ENCODE results near the gene NADK2.
"Not testable (repeated sequence)": the region's sequence is repeated elsewhere in the genome, so short reads cannot be mapped to it uniquely, and the experiment has no call there.

Gene NADK2, protein sequence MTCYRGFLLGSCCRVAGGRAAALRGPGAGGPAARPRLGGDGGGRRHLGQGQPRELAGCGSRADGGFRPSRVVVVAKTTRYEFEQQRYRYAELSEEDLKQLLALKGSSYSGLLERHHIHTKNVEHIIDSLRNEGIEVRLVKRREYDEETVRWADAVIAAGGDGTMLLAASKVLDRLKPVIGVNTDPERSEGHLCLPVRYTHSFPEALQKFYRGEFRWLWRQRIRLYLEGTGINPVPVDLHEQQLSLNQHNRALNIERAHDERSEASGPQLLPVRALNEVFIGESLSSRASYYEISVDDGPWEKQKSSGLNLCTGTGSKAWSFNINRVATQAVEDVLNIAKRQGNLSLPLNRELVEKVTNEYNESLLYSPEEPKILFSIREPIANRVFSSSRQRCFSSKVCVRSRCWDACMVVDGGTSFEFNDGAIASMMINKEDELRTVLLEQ

GRCh38 chr5:36241631-36242533 lies at the start of gene NADK2:
NADK2 (minus strand) TSS chr5:36241925; CDS start chr5:36241798, 127 bp downstream.
- DNase-seq (ENCODE audit: low read depth) = peak; percentile 95

GRCh38 chr5:36285837-36286615 lies 44.3 kb upstream of the NADK2 start:
- DNase-seq (ENCODE audit: low read depth) = no peak

GRCh38 chr5:36283775-36284174 lies 42.0 kb upstream of the NADK2 start:
- not testable (repeated sequence) for DNase-seq (ENCODE audit: low read depth)

- DNase-seq (ENCODE audit: low read depth) = no peak
Measured at GRCh38 chr5:36281626-36282025, 39.9 kb upstream of the NADK2 start.

DNA sequence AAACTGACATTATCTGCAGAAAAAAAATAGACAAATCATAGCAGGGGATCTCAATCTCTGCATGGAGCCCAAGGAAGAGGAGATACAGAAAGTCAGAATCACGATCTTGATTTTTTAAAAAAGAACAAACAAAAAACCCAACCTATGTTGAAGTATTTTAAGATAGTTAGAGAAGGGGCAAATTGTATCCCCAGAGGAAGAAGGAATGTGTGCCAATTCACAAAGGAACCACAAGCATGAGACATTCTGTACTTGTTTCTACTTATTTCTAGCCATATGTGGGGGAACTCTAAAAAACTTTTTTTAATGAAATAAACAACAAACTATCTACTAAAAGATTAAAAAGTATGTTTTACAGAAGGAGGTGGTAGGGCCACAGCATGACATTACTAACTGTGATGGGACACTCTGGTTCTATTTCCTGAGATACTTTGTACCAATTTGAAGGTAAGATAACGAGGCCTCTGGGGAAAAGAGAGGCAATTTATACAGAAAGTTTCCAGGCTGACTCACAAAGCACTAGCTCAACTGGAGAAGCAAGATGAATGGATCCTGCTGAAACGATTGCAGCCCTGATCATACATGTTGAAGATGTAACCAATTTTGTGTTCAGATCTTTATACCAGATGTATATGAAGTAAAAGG lies 37.5 kb upstream of the NADK2 start:
- no peak for DNase-seq (ENCODE audit: low read depth)

GRCh38 chr5:36277521-36278176 lies 35.9 kb upstream of the NADK2 start:
- no peak for DNase-seq (ENCODE audit: low read depth)

DNA sequence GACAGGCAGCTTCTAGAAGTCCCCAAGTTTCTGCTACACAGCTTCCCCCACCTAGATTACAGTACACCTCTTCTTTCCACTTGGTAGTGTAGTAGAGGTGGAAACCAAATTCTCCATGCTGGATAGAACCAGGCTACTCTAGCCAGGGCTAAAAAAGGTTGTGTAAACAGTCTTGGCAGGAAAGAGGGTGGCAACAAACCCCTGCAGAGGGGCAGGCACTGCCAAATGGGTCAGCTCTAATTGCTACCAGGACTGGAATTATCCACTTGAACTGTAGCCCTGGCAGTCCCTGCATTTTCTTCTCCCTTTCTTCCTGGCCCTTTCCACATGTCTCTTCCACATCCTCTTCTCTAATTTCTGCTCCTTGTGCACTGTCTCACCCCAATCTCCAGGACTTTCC lies 35.1 kb upstream of the NADK2 start:
- DNase-seq (ENCODE audit: low read depth) = no peak

- DNase-seq (ENCODE audit: low read depth) = no peak
Measured at GRCh38 chr5:36273809-36274526, 32.2 kb upstream of the NADK2 start.

- DNase-seq (ENCODE audit: low read depth) = no peak
Measured at GRCh38 chr5:36272136-36272690, 30.5 kb upstream of the NADK2 start.

DNA sequence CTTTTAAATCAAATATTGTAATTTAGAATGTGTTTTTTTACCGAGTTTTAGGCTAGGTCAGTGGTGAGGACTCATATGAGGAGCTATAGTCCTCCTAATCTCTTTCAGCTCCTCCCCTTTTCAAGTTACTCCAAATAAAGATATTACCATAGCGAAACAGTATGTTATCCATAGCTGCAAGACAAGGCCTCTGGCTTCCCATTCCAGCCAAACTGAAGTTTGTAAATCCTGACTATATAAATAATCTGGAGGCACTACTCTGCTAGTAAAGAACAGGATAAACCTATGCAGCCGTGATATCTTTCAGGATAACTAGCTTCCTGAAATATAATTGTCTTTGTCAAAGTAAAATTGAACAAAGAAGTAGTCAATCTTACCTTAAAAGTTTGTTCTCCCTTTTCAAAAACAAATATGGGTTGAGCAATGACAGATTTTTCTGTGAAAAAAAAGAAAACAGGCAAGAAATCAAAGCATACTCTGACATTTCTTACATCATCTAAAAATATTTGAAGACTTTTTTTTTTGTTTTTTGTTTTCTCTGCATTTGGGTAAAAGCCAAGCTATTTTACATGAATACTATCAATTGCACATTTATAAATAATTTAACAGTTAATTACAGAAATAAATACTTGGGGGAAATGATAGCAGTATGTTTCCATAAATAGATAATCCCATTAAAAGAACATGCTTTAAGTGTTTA lies 29.3 kb upstream of the NADK2 start:
- no peak for DNase-seq (ENCODE audit: low read depth)

DNA sequence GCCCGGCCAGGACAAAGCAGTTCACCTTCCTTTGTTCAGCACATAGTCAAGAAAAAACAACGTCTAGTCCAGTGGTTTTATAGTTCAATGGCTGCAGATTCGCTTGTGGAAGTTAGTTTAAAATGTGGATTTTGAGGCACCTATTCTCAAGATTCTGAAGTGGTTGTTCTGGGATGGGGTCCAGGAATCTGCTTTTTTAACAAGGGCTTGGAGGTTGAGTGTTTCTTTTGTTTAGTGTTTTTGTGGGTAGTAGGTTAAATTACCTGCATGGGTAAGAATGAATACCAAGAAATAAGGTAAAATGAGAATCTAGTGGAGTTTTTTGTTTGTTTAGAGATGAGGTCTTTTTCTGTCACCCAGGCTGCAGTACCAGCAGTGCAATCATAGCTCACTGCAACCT lies 28.4 kb upstream of the NADK2 start:
- no peak for DNase-seq (ENCODE audit: low read depth)

GRCh38 chr5:36269478-36269877 lies 27.8 kb upstream of the NADK2 start:
- no peak for DNase-seq (ENCODE audit: low read depth)

- no peak for DNase-seq (ENCODE audit: low read depth)
Measured at GRCh38 chr5:36267905-36268304, 26.2 kb upstream of the NADK2 start.

GRCh38 chr5:36264202-36264760 lies 22.6 kb upstream of the NADK2 start:
- DNase-seq (ENCODE audit: low read depth) = no peak

DNA sequence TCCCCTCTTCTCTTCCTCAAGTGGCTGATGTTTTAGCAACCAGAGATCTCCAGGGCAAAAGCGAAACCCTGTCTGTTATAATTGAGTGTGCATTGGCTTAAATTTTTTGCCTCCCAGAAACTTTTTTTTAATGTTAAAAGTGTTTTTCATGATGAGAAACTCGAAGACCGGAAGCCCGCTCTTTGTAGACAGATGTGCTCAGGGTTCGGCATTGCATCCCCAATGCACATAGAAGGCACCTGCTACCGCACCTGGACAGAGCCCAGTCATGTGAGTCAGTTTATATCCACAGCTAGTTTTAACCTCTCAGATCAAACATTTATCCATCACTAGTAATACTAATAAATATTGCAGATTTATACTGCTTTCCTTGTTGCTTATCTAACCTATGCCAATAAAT lies 19.5 kb upstream of the NADK2 start:
- DNase-seq (ENCODE audit: low read depth) = no peak

- DNase-seq (ENCODE audit: low read depth) = no peak
Measured at GRCh38 chr5:36253575-36253974, 11.8 kb upstream of the NADK2 start.

GRCh38 chr5:36252722-36253365 lies 11.1 kb upstream of the NADK2 start:
- no peak for DNase-seq (ENCODE audit: low read depth)

- DNase-seq (ENCODE audit: low read depth) = no peak
Measured at GRCh38 chr5:36251218-36251617, 9.5 kb upstream of the NADK2 start.

DNA sequence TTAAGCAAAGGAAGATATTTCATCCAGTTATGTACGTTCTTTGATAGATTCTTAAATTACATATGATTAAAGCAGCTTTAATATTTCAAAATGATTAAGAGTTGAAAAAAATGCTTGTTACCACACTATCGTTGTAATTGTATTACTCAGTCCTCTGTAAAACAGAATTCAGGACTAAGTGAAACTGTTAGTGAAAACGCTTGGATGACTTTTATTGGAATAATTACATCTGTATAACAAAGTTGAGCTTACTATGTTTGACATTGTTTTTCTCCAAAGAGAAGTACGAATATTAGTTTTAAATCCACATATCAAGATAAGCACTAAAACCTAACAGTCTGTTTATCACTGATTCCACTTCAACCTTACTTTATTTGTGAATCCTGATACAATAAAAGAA lies 8.7 kb upstream of the NADK2 start:
- no peak for DNase-seq (ENCODE audit: low read depth)
